ENCODE measurements around the gene NQO2. TPM values are rescaled to one million over a fixed set of nuclear protein-coding genes. Genes with fewer than 3 reads are reported as not detected.
"Not testable (repeated sequence)": the region's sequence is repeated elsewhere in the genome, so short reads cannot be mapped to it uniquely, and the experiment has no call there.

NQO2 gene
- total RNA-seq, 2 donors from 2014 or later, result 32.7 to 47.3 TPM

- ATAC-seq (replicated peaks in 1 of 2), result no peak
- peak overlapping the region; percentile 85 to 86 for H3K4me3 Mint-ChIP-seq
- DNase-seq, result no peak
- no peak overlapping the region for H3K27ac Mint-ChIP-seq
- no peaks in the 10 kb centered on the region for H3K36me3 Mint-ChIP-seq (ENCODE audit: insufficient read depth in 2 of 2)
- peaks cover 31% of the 10 kb centered on the region for H3K4me1 Mint-ChIP-seq (ENCODE audit: low read depth)
- H3K9me3 Mint-ChIP-seq, result no peaks in the 10 kb centered on the region
- no peaks in the 10 kb centered on the region for H3K27me3 Mint-ChIP-seq (ENCODE audit: low read depth)
Observed at GRCh38 chr6:3053231-3053508, 53.5 kb downstream of the NQO2 start.

GRCh38 chr6:3054229-3055157 lies 54.8 kb downstream of the NQO2 start:
- not testable (repeated sequence) for H3K36me3 Mint-ChIP-seq (ENCODE audit: insufficient read depth in 2 of 2); ATAC-seq (replicated peaks in 1 of 2); H3K9me3 Mint-ChIP-seq; DNase-seq; H3K27ac Mint-ChIP-seq; H3K27me3 Mint-ChIP-seq (ENCODE audit: low read depth)
- Mint-ChIP-seq H3K4me3 (peak overlapping the region; percentile 85 to 86), H3K4me1 (ENCODE audit: low read depth) (peaks cover 38% of the 10 kb centered on the region)

GRCh38 chr6:3055158-3055499 lies 55.4 kb downstream of the NQO2 start:
- not testable (repeated sequence) for H3K4me3 Mint-ChIP-seq; H3K27me3 Mint-ChIP-seq (ENCODE audit: low read depth); H3K36me3 Mint-ChIP-seq (ENCODE audit: insufficient read depth in 2 of 2); ATAC-seq (replicated peaks in 1 of 2); DNase-seq; H3K9me3 Mint-ChIP-seq; H3K27ac Mint-ChIP-seq
- H3K4me1 Mint-ChIP-seq (ENCODE audit: low read depth), result peaks cover 38% of the 10 kb centered on the region

- Mint-ChIP-seq H3K27ac (no peak overlapping the region), H3K9me3 (no peaks in the 10 kb centered on the region), H3K4me3 (no peak overlapping the region), H3K27me3 (ENCODE audit: low read depth) (no peaks in the 10 kb centered on the region), H3K4me1 (ENCODE audit: low read depth) (peaks cover 45% of the 10 kb centered on the region), H3K36me3 (ENCODE audit: insufficient read depth in 2 of 2) (no peaks in the 10 kb centered on the region)
- DNase-seq (no peak), ATAC-seq (replicated peaks in 1 of 2) (no peak)
Observed at GRCh38 chr6:3057063-3057770, 57.5 kb downstream of the NQO2 start.

- Mint-ChIP-seq H3K27ac (no peak overlapping the region), H3K4me3 (peak overlapping the region; percentile 0 to 59), H3K9me3 (no peaks in the 10 kb centered on the region), H3K27me3 (ENCODE audit: low read depth) (no peaks in the 10 kb centered on the region), H3K36me3 (ENCODE audit: insufficient read depth in 2 of 2) (no peaks in the 10 kb centered on the region), H3K4me1 (ENCODE audit: low read depth) (peaks cover 34% of the 10 kb centered on the region)
- no peak for ATAC-seq (replicated peaks in 1 of 2)
- DNase-seq, result no peak
Observed at GRCh38 chr6:3058957-3059356, 59.3 kb downstream of the NQO2 start.

- H3K27ac Mint-ChIP-seq; H3K9me3 Mint-ChIP-seq; H3K27me3 Mint-ChIP-seq (ENCODE audit: low read depth); ATAC-seq (replicated peaks in 1 of 2); H3K36me3 Mint-ChIP-seq (ENCODE audit: insufficient read depth in 2 of 2); DNase-seq; H3K4me3 Mint-ChIP-seq: not testable (repeated sequence)
- H3K4me1 Mint-ChIP-seq (ENCODE audit: low read depth), result peaks cover 32% of the 10 kb centered on the region
Observed at GRCh38 chr6:3060092-3060491, 60.4 kb downstream of the NQO2 start.

GRCh38 chr6:3061501-3061941 lies 61.8 kb downstream of the NQO2 start:
- ATAC-seq (replicated peaks in 1 of 2) (peak; percentile 4 to 8), DNase-seq (peak; percentile 22 to 52)

GRCh38 chr6:3063340-3063732 lies 63.6 kb downstream of the NQO2 start:
- H3K36me3 Mint-ChIP-seq (ENCODE audit: insufficient read depth in 2 of 2), result not testable (repeated sequence)
- H3K27ac Mint-ChIP-seq, result peak overlapping the region; percentile 56
- H3K4me1 Mint-ChIP-seq (ENCODE audit: low read depth), result peaks cover 56% of the 10 kb centered on the region

More at GRCh38 chr6:3061501-3061941, 61.8 kb downstream of the NQO2 start:
- Mint-ChIP-seq H3K9me3 (no peaks in the 10 kb centered on the region), H3K27me3 (ENCODE audit: low read depth) (no peaks in the 10 kb centered on the region), H3K4me1 (ENCODE audit: low read depth) (peaks cover 38% of the 10 kb centered on the region), H3K36me3 (ENCODE audit: insufficient read depth in 2 of 2) (peaks cover 2 to 3% of the 10 kb centered on the region in 2 donors), H3K4me3 (no peak overlapping the region), H3K27ac (no peak overlapping the region)

GRCh38 chr6:3063733-3064700 lies 64.3 kb downstream of the NQO2 start:
- peak; percentile 87 to 88 for ATAC-seq (replicated peaks in 1 of 2)
- Mint-ChIP-seq H3K27me3 (ENCODE audit: low read depth) (no peaks in the 10 kb centered on the region), H3K4me3 (peak overlapping the region; percentile 91 to 92), H3K4me1 (ENCODE audit: low read depth) (peaks cover 50% of the 10 kb centered on the region), H3K27ac (peak overlapping the region; percentile 56), H3K9me3 (no peaks in the 10 kb centered on the region), H3K36me3 (ENCODE audit: insufficient read depth in 2 of 2) (peaks cover 2 to 3% of the 10 kb centered on the region in 2 donors)
- DNase-seq, result peak; percentile 94 to 96

More at GRCh38 chr6:3063340-3063732, 63.6 kb downstream of the NQO2 start:
- DNase-seq; H3K9me3 Mint-ChIP-seq; H3K27me3 Mint-ChIP-seq (ENCODE audit: low read depth); ATAC-seq (replicated peaks in 1 of 2): not testable (repeated sequence)
- peak overlapping the region; percentile 91 to 92 for H3K4me3 Mint-ChIP-seq

GRCh38 chr6:3068329-3069214 lies 68.9 kb downstream of the NQO2 start, which contains the start of gene RIPK1:
RIPK1 (plus strand) TSS chr6:3068494; CDS start chr6:3076824, 8,330 bp downstream.
- no peaks in the 10 kb centered on the region for H3K9me3 Mint-ChIP-seq
- H3K36me3 Mint-ChIP-seq (ENCODE audit: insufficient read depth in 2 of 2), result peaks cover 3% of the 10 kb centered on the region in 2 donors
- peaks cover 79% of the 10 kb centered on the region for H3K4me1 Mint-ChIP-seq (ENCODE audit: low read depth)
- H3K27ac Mint-ChIP-seq, result peak within 1 kb of the TSS; percentile 93
- peak within 1 kb of the TSS; percentile 85 to 96 for H3K4me3 Mint-ChIP-seq
- ATAC-seq (replicated peaks in 1 of 2) (peak; percentile 82 to 83), DNase-seq (peak; percentile 96 to 99)
- no peaks in the 10 kb centered on the region for H3K27me3 Mint-ChIP-seq (ENCODE audit: low read depth)

Measured in activated T-cell treated with anti-CD3 and anti-CD28 coated beads, Interleukin-2, amount 50 U/mL, for 72 hours (primary cell).